B cell (primary cell): ENCODE data around the gene PRKN. TPM values are rescaled to one million over a fixed set of nuclear protein-coding genes. Genes with fewer than 3 reads are reported as not detected.

ENCODE experiments used
- ATAC-seq: fragments of 200-7000 bp; cut with Tn5 transposase; one replicate; pipeline ENCODE4 v1.10.0; 2021; ENCODE audit warnings: low read depth, mild to moderate bottlenecking, moderate number of reproducible peaks, moderate library complexity
- CTCF ChIA-PET: fragments of 350-600 bp; sonication (Branson Sonifier 250); formaldehyde crosslinking; loops from one replicate; lab custom pipeline; 2021; ENCODE audit warnings: antibody characterized with exemption, inconsistent platforms; lab: Charles Lee
- POLR2A ChIA-PET: fragments of 350-600 bp; sonication (Branson Sonifier 250); formaldehyde crosslinking; loops from one replicate; lab custom pipeline; 2021; ENCODE audit warnings: antibody characterized with exemption; lab: Charles Lee
- DNase-seq: peaks from one replicate; pipeline ENCODE4 v3.0.0; 2013
- H2AFZ ChIP-seq: 2 replicates; pipeline ENCODE4 v1.6.1; 2012; ENCODE audit warnings: mild to moderate bottlenecking, low read depth, low read length; ENCODE audit not compliant: insufficient read depth, poor library complexity, severe bottlenecking
- H3K27ac ChIP-seq, 2 donors: 1 replicate in 1 of 2; 2 replicates in 1 of 2; pipeline ENCODE4 v1.5.1; 2012 to 2013; ENCODE audit warnings: low read length in 2 of 2, mild to moderate bottlenecking in 2 of 2, moderate library complexity in 1 of 2
- H3K27me3 ChIP-seq, 4 experiments: fragments of 200-600 bp in 1 of 4; sonication (generic) in 1 of 4; replicated peaks in 1 of 4; 1 replicate in 2 of 4; 2 replicates in 2 of 4; pipeline versions ENCODE4 v1.6.1 to v1.7.0; 2013 to 2016; ENCODE audit warnings: low read length in 3 of 4, mild to moderate bottlenecking in 2 of 4, mixed read lengths in 1 of 4, moderate library complexity in 1 of 4; ENCODE audit not compliant: insufficient read depth in 4 of 4, control insufficient read depth in 3 of 4; ENCODE audit errors: control extremely low read depth in 1 of 4
- H3K36me3 ChIP-seq, 2 experiments: replicated peaks in 1 of 2; 1 replicate in 1 of 2; 2 replicates in 1 of 2; pipeline versions ENCODE4 v1.6.1 to v1.7.1; 2013; ENCODE audit warnings: low read length in 1 of 2; ENCODE audit not compliant: insufficient read depth in 2 of 2, control insufficient read depth in 1 of 2; ENCODE audit errors: control extremely low read depth in 1 of 2, extremely low read depth in 1 of 2
- H3K4me1 ChIP-seq, 2 donors: fragments of 200-600 bp in 1 of 2; sonication (generic) in 1 of 2; 1 replicate in 1 of 2; 2 replicates in 1 of 2; pipeline versions ENCODE4 v1.5.1 to v1.6.1; 2013 to 2017; ENCODE audit warnings: low read length in 2 of 2; ENCODE audit not compliant: control insufficient read depth in 2 of 2, insufficient read depth in 2 of 2
- H3K4me2 ChIP-seq: replicated peaks from 2 replicates; pipeline ENCODE3; 2012; ENCODE audit warnings: mild to moderate bottlenecking, low read depth, low read length; ENCODE audit not compliant: poor library complexity, severe bottlenecking
- H3K4me3 ChIP-seq, 5 experiments: fragments of 200-600 bp in 1 of 5; sonication (generic) in 1 of 5; 1 replicate in 3 of 5; 2 replicates in 2 of 5; pipeline versions ENCODE4 v1.5.1 to v1.7.0; 2011 to 2016; ENCODE audit warnings: low read length in 4 of 5, mild to moderate bottlenecking in 4 of 5, low read depth in 2 of 5, control low read depth in 1 of 5, moderate library complexity in 1 of 5; ENCODE audit not compliant: insufficient read depth in 1 of 5; ENCODE audit errors: control extremely low read depth in 1 of 5, extremely low read depth in 1 of 5
- H3K79me2 ChIP-seq: fragments of 200-600 bp; sonication (generic); one replicate; pipeline ENCODE4 v1.6.0; 2016; ENCODE audit warnings: low read length; ENCODE audit not compliant: control insufficient read depth, insufficient read depth
- H3K9ac ChIP-seq: fragments of 200-600 bp; sonication (generic); 2 replicates; pipeline ENCODE4 v1.6.1; 2017; ENCODE audit warnings: mild to moderate bottlenecking, low read length, moderate library complexity
- H3K9me3 ChIP-seq, 3 donors: one replicate each; pipeline versions ENCODE4 v1.6.1 to v1.7.1; 2013; ENCODE audit warnings: low read length in 2 of 3; ENCODE audit not compliant: control insufficient read depth in 2 of 3, insufficient read depth in 1 of 3; ENCODE audit errors: control extremely low read depth in 1 of 3
- H4K20me1 ChIP-seq: 2 replicates; pipeline ENCODE4 v1.6.0; 2012; ENCODE audit warnings: mild to moderate bottlenecking, low read length; ENCODE audit not compliant: insufficient read depth, control insufficient read depth, poor library complexity, severe bottlenecking
- H3K27ac Mint-ChIP-seq: one replicate; pipeline ENCODE4 v1.8.0; 2021; ENCODE audit warnings: mixed read lengths
- H3K27me3 Mint-ChIP-seq: one replicate; pipeline ENCODE4 v1.8.0; 2021; ENCODE audit warnings: mixed read lengths
- H3K4me1 Mint-ChIP-seq: one replicate; pipeline ENCODE4 v1.8.0; 2021; ENCODE audit warnings: mixed read lengths
- H3K4me3 Mint-ChIP-seq: one replicate; pipeline ENCODE4 v1.8.0; 2021; ENCODE audit warnings: mixed read lengths
- H3K9me3 Mint-ChIP-seq: one replicate; pipeline ENCODE4 v1.8.0; 2022; ENCODE audit warnings: mixed read lengths; ENCODE audit not compliant: insufficient read depth
- CTCF ChIP-seq: fragments of 200-600 bp; IDR thresholded peaks from one replicate; pipeline ENCODE4 v1.8.0; 2022; ENCODE audit warnings: antibody characterized with exemption, mild to moderate bottlenecking
- EZH2 ChIP-seq: IDR thresholded peaks from 2 replicates; pipeline ENCODE4 v1.6.1; 2012; ENCODE audit warnings: borderline replicate concordance, low read depth, mild to moderate bottlenecking, moderate library complexity, low read length; ENCODE audit not compliant: insufficient read depth, poor library complexity, severe bottlenecking
- WGBS: methylation state at CpG from one replicate; pipeline ENCODE4 v1.1.5; 2013; ENCODE audit warnings: missing lambda C conversion rate; ENCODE audit not compliant: insufficient coverage; 5-methylcytosine and 5-hydroxymethylcytosine counted together
- intact Hi-C: fragments of 100-400 bp; cut with micrococcal nuclease; formaldehyde crosslinking; loops from one replicate; pipeline ENCODE4 v1.10.0; 2022
- polyA plus RNA-seq: library from polyadenylated mRNA; depleted of rRNA; stranded (reverse); fragments of >200 nt; gene quantifications from 2 replicates; pipeline ENCODE4 v1.2.3, GENCODE V29; 2012
- total RNA-seq, 2 donors: library from RNA; stranded (reverse); fragments of 120-200 nt in 1 of 2; gene quantifications; 1 replicate in 1 of 2; 2 replicates in 1 of 2; pipeline versions ENCODE4 v1.2.3 to v1.2.4, GENCODE V29; 2013 to 2022

The PRKN gene
- total and polyA plus RNA-seq, 2 donors (not counting 1 experiment from before 2014, with no cell fraction given) = 1.6 to 6.2 TPM

- no peak overlapping the region for H3K27ac Mint-ChIP-seq
- Histone ChIP-seq H3K9ac (no peak overlapping the region), H3K27me3 (no peaks in the 10 kb centered on the region), H4K20me1 (no peaks in the 10 kb centered on the region), H2AFZ (no peak overlapping the region), H3K36me3 (no peaks in the 10 kb centered on the region), H3K4me1 (no peaks in the 10 kb centered on the region), H3K27ac (no peak overlapping the region), H3K9me3 (peaks cover 0 to 3% (median 0%) of the 10 kb centered on the region in 3 donors), H3K4me3 (no peak overlapping the region), H3K4me2 (no peak overlapping the region), H3K79me2 (no peaks in the 10 kb centered on the region)
- CTCF ChIA-PET = no interaction called here
- intact Hi-C loops = no loop called here
- H3K4me3 Mint-ChIP-seq = no peak overlapping the region
- TF ChIP-seq CTCF (no peak), EZH2 (no peak)
- ATAC-seq = no peak
- no peak for DNase-seq
- H3K4me1 Mint-ChIP-seq = no peaks in the 10 kb centered on the region
- POLR2A ChIA-PET = no interaction called here
- peaks cover 2% of the 10 kb centered on the region for H3K9me3 Mint-ChIP-seq
- WGBS = no CpG with 5 or more reads among the region's 2 CpGs
- H3K27me3 Mint-ChIP-seq = no peaks in the 10 kb centered on the region
Measured at GRCh38 chr6:162416307-162416706, 311.3 kb downstream of the PRKN start.

GRCh38 chr6:162409741-162410691, 317.6 kb downstream of the PRKN start:
- WGBS = 67% methylated on average over 1 of the region's 8 CpGs
- H3K9me3 Mint-ChIP-seq = no peaks in the 10 kb centered on the region
- intact Hi-C loops = no loop called here
- ATAC-seq = no peak
- H2AFZ ChIP-seq = no peak overlapping the region
- H3K36me3 ChIP-seq = no peaks in the 10 kb centered on the region
- H3K4me1 ChIP-seq = no peaks in the 10 kb centered on the region
- H3K4me1 Mint-ChIP-seq = no peaks in the 10 kb centered on the region
- ChIA-PET CTCF (no interaction called here), POLR2A (no interaction called here)
- H3K4me3 ChIP-seq = no peak overlapping the region
- H4K20me1 ChIP-seq = no peaks in the 10 kb centered on the region
- H3K27me3 Mint-ChIP-seq = no peaks in the 10 kb centered on the region
- DNase-seq = no peak
- H3K9ac ChIP-seq = no peak overlapping the region
- H3K9me3 ChIP-seq = no peaks in the 10 kb centered on the region
- no peak overlapping the region for H3K4me3 Mint-ChIP-seq
- H3K27ac Mint-ChIP-seq = no peak overlapping the region
- no peak overlapping the region for H3K4me2 ChIP-seq
- H3K79me2 ChIP-seq = no peaks in the 10 kb centered on the region
- no peak overlapping the region for H3K27ac ChIP-seq
- H3K27me3 ChIP-seq = no peaks in the 10 kb centered on the region
- no peak for TF ChIP-seq CTCF
- TF ChIP-seq EZH2 = no peak
